HCT116 (cell line): ENCODE measurements around the gene MCM9. TPM values are rescaled to one million over a fixed set of nuclear protein-coding genes. Genes with fewer than 3 reads are reported as not detected.

Source experiments
- ATAC-seq: fragments of 200-7000 bp; cut with Tn5 transposase; 2 replicates; pipeline ENCODE4 v1.9.1; 2020; ENCODE audit warnings: mild to moderate bottlenecking, moderate library complexity
- BruUV-seq: library from RNA; stranded (reverse); fragments of 400-500 nt; replicated peaks from 2 replicates; lab custom pipeline; 2021; lab: Mats Ljungman, UMichigan
- CTCF ChIA-PET: fragments of 300-600 bp; sonication (Branson Sonifier 250); formaldehyde crosslinking; loops from one replicate; lab custom pipeline; 2021; ENCODE audit warnings: antibody characterized with exemption; lab: Charles Lee
- POLR2A ChIA-PET: fragments of 300-600, 350-600 bp; sonication (Branson Sonifier 250); formaldehyde crosslinking; loops from one replicate; lab custom pipeline; 2021; ENCODE audit warnings: antibody characterized with exemption; lab: Charles Lee
- RAD21 ChIA-PET, 2 experiments: fragments of 300-600 bp; sonication (Branson Sonifier 250); formaldehyde crosslinking; loops; one replicate each; lab custom pipeline; 2023; ENCODE audit warnings: low total read pairs in 2 of 2; ENCODE audit not compliant: uncharacterized antibody in 2 of 2, unreplicated experiment in 2 of 2, low non-redundant PET in 1 of 2; lab: Charles Lee
- DNase-seq: peaks from one replicate; pipeline ENCODE4 v3.0.0-alpha.2; 2010; ENCODE audit warnings: low read depth, low spot score
- H2AFZ ChIP-seq: fragments of 200-600 bp; shearing (Covaris generic), sonication (generic); 2 replicates; pipeline ENCODE4 v1.6.1; 2017; ENCODE audit warnings: low read depth, mixed run types, mixed read lengths, antibody characterized with exemption, low read length; ENCODE audit not compliant: poor library complexity, severe bottlenecking
- H3K27ac ChIP-seq: 2 replicates; pipeline ENCODE4 v1.5.1; 2012; ENCODE audit warnings: low read depth, low read length
- H3K27me3 ChIP-seq: fragments of 200-600 bp; sonication (generic); 2 replicates; pipeline ENCODE4 v1.6.1; 2016; ENCODE audit warnings: mixed run types, low read length, mixed read lengths; ENCODE audit not compliant: insufficient read depth
- H3K36me3 ChIP-seq, 2 experiments: fragments of 200-500 bp in 1 of 2; fragments of 200-600 bp in 1 of 2; sonication (Bioruptor generic) in 1 of 2; sonication (generic) in 1 of 2; 2 replicates each; pipeline versions ENCODE4 v1.5.1 to v1.6.1; 2014 to 2016; ENCODE audit warnings: low read length in 2 of 2, inconsistent platforms in 1 of 2, mixed read lengths in 1 of 2, mixed run types in 1 of 2; ENCODE audit not compliant: insufficient read depth in 2 of 2, control insufficient read depth in 1 of 2
- H3K4me1 ChIP-seq, 2 experiments: fragments of 200-600 bp in 1 of 2; sonication (generic) in 1 of 2; 2 replicates each; pipeline versions ENCODE4 v1.5.1 to v1.6.1; 2012 to 2017; ENCODE audit warnings: low read length in 2 of 2, inconsistent platforms in 1 of 2, mild to moderate bottlenecking in 1 of 2, mixed read lengths in 1 of 2, mixed run types in 1 of 2, moderate library complexity in 1 of 2; ENCODE audit not compliant: insufficient read depth in 2 of 2, control insufficient read depth in 1 of 2
- H3K4me2 ChIP-seq: fragments of 200-600 bp; sonication (generic); 2 replicates; pipeline ENCODE4 v1.6.1; 2017; ENCODE audit warnings: mixed run types, low read length, mixed read lengths
- H3K4me3 ChIP-seq, 2 experiments: fragments of 200-600 bp in 1 of 2; sonication (generic) in 1 of 2; replicated peaks in 1 of 2; 2 replicates each; pipeline ENCODE4 v1.5.1; 2011 to 2016; ENCODE audit warnings: low read length in 2 of 2, control low read depth in 1 of 2, low read depth in 1 of 2, mild to moderate bottlenecking in 1 of 2, mixed read lengths in 1 of 2, mixed run types in 1 of 2
- H3K79me2 ChIP-seq: fragments of 200-600 bp; sonication (generic); 2 replicates; pipeline ENCODE4 v1.6.1; 2017; ENCODE audit warnings: mild to moderate bottlenecking, mixed run types, low read length, moderate library complexity, mixed read lengths; ENCODE audit not compliant: insufficient read depth
- H3K9ac ChIP-seq: fragments of 200-600 bp; sonication (generic); 2 replicates; pipeline ENCODE4 v1.6.1; 2016; ENCODE audit warnings: low read length, mixed read lengths
- H3K9me2 ChIP-seq: fragments of 200-600 bp; sonication (generic), shearing (Covaris generic); 2 replicates; pipeline ENCODE4 v1.6.1; 2017; ENCODE audit warnings: mixed run types, mild to moderate bottlenecking, moderate library complexity; ENCODE audit not compliant: insufficient read depth
- H3K9me3 ChIP-seq, 2 experiments: fragments of 200-500 bp in 1 of 2; fragments of 200-600 bp in 1 of 2; sonication (Bioruptor generic) in 1 of 2; sonication (generic) in 1 of 2; 2 replicates each; pipeline ENCODE4 v1.6.1; 2014 to 2017; ENCODE audit warnings: low read length in 2 of 2, mixed read lengths in 2 of 2, inconsistent platforms in 1 of 2, low read depth in 1 of 2, mild to moderate bottlenecking in 1 of 2, mixed run types in 1 of 2, moderate library complexity in 1 of 2; ENCODE audit not compliant: control insufficient read depth in 1 of 2, insufficient read depth in 1 of 2
- H4K20me1 ChIP-seq: fragments of 200-600 bp; sonication (generic), shearing (Covaris generic); 2 replicates; pipeline ENCODE4 v1.6.1; 2017; ENCODE audit warnings: mixed run types, mild to moderate bottlenecking, moderate library complexity; ENCODE audit not compliant: insufficient read depth
- ATF3 ChIP-seq: IDR thresholded peaks from 2 replicates; pipeline ENCODE4 v1.6.1; 2012
- CBX3 ChIP-seq: IDR thresholded peaks from 2 replicates; pipeline ENCODE4 v1.6.1; 2012; ENCODE audit warnings: low read depth
- CEBPB ChIP-seq: IDR thresholded peaks from 2 replicates; pipeline ENCODE4 v1.6.1; 2012; ENCODE audit warnings: low read depth
- CTCF ChIP-seq, 3 experiments: fragments of 200-600 bp in 1 of 3; sonication (generic) in 1 of 3; IDR thresholded peaks in 2 of 3; conservative IDR thresholded peaks in 1 of 3; 2 replicates each; pipeline ENCODE4 v1.5.1; 2012 to 2017; ENCODE audit warnings: low read depth in 2 of 3, low read length in 2 of 3, antibody characterized with exemption in 1 of 3, borderline replicate concordance in 1 of 3, control low read depth in 1 of 3, mild to moderate bottlenecking in 1 of 3, mixed read lengths in 1 of 3, mixed run types in 1 of 3, moderate library complexity in 1 of 3; ENCODE audit not compliant: insufficient read depth in 1 of 3
- EGR1 ChIP-seq: IDR thresholded peaks from 2 replicates; pipeline ENCODE4 v1.6.1; 2012; ENCODE audit warnings: low read depth
- ELF1 ChIP-seq: IDR thresholded peaks from 2 replicates; pipeline ENCODE4 v1.6.1; 2012; ENCODE audit warnings: low read depth, borderline replicate concordance
- EZH2phosphoT487 ChIP-seq: fragments of 200-600 bp; IDR thresholded peaks from 2 replicates; pipeline ENCODE4 v1.6.1; 2018; ENCODE audit warnings: antibody characterized with exemption, borderline replicate concordance
- MAX ChIP-seq: IDR thresholded peaks from 2 replicates; pipeline ENCODE4 v1.6.1; 2012
- POLR2AphosphoS5 ChIP-seq: IDR thresholded peaks from 2 replicates; pipeline ENCODE4 v1.6.1; 2011; ENCODE audit warnings: mild to moderate bottlenecking, low read depth, low read length, moderate library complexity
- REST ChIP-seq: IDR thresholded peaks from 2 replicates; pipeline ENCODE4 v1.6.1; 2012; ENCODE audit warnings: low read depth
- intact Hi-C: fragments of 100-400 bp; cut with micrococcal nuclease; formaldehyde crosslinking; loops from 2 replicates; pipeline ENCODE4 v1.10.0; 2022
- total RNA-seq: library from RNA; stranded (reverse); gene quantifications from one replicate; pipeline ENCODE4 v1.2.1, GENCODE V29; 2021; ENCODE audit not compliant: unreplicated experiment

Gene MCM9
- total RNA-seq, 1 experiment from 2014 or later, result 13.6 TPM

GRCh38 chr6:118864341-118865099 lies 70.4 kb downstream of the MCM9 start:
- ChIA-PET CTCF (no interaction called here), RAD21 (no interaction called here), POLR2A (no interaction called here)
- H3K36me3 ChIP-seq, result no peaks in the 10 kb centered on the region
- H4K20me1 ChIP-seq, result no peaks in the 10 kb centered on the region
- H2AFZ ChIP-seq, result no peak overlapping the region
- ATAC-seq (no peak), DNase-seq (no peak)
- no peaks in the 10 kb centered on the region for H3K9me2 ChIP-seq
- no peak overlapping the region for H3K4me3 ChIP-seq
- H3K79me2 ChIP-seq, result peaks cover 10% of the 10 kb centered on the region; the same call in 1 of the 2 replicates
- H3K4me1 ChIP-seq, result peaks cover under 1 to 3% of the 10 kb centered on the region in 2 experiments; a peak in 2 of 4 replicates
- BruUV-seq, result no TSS peak
- no peak overlapping the region for H3K9ac ChIP-seq
- no peak overlapping the region for H3K27ac ChIP-seq
- intact Hi-C loops, result no loop called here
- no peaks in the 10 kb centered on the region for H3K27me3 ChIP-seq
- TF ChIP-seq REST (no peak), CBX3 (no peak), EZH2phosphoT487 (no peak), POLR2AphosphoS5 (no peak), CEBPB (no peak), MAX (no peak), EGR1 (no peak), ATF3 (no peak), CTCF (IDR thresholded peaks at IDR 0.05 in 2 of 3, conservative IDR thresholded peaks at IDR 0.05 in 1 of 3; ENCODE audit: borderline replicate concordance in 1 of 3, insufficient read depth in 1 of 3, low read depth in 2 of 3, low read length in 2 of 3) (no peak), ELF1 (no peak)
- no peaks in the 10 kb centered on the region for H3K9me3 ChIP-seq
- H3K4me2 ChIP-seq, result no peak overlapping the region
